DMS 273 (cell line): ENCODE data around the gene LRP2.

Source experiments
- DNase-seq: peaks from one replicate; lab custom pipeline; 2025; ENCODE audit not compliant: unreplicated experiment; lab: John Stamatoyannopoulos, UW

LRP2 gene

GRCh38 chr2:169094676-169095075 lies 267.7 kb downstream of the LRP2 start:
- no peak for DNase-seq

DNA sequence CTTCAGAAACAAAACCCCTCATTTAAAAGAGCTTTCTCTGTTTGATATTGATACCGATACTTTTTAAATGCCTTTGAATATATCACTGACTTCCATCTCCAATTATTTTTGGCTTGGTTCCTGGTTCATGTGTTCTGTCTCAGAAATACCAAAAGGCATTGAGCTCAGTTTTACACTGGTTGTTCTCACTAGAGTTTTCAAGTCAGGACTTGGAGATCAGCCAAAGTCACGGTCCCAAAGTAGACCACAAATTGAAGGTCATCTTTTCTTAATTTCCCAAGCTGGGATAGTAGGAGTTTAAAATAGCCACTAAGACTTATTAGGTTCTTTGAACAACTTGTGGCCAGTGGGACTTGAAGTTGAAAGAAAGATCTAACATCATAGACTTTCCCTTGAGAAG lies 268.8 kb downstream of the LRP2 start:
- no peak for DNase-seq

DNA sequence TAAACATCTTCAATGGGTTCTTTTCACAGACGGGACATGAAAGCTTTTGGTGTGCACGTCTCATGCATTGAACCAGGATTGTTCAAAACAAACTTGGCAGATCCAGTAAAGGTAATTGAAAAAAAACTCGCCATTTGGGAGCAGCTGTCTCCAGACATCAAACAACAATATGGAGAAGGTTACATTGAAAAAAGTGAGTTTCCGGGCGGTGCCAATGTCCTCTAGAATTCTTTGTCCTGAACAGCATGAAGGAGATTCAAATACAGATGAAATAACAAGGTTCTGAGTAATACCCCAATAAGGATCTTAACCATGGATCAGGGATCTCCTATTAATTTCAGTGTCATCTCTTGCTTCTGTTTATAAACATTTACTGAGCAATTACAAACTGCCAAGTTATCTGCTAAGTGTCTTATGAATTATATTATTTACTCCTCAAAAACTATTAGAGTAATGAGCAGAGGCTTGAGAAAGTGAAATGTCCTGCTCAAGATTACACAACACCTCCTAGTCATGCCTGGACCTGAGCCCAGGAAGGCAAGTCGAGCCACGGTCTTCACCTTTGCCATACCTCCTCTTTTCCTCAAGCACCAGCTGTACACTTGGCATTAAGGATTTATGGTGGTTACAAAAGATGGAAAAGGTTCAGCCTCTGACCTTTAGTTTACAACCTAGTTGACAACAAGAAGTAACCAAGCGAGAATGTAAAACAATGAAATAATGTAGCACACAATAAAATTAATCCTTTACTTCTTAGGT lies 270.4 kb downstream of the LRP2 start:
- peak; percentile 7 for DNase-seq

DNA sequence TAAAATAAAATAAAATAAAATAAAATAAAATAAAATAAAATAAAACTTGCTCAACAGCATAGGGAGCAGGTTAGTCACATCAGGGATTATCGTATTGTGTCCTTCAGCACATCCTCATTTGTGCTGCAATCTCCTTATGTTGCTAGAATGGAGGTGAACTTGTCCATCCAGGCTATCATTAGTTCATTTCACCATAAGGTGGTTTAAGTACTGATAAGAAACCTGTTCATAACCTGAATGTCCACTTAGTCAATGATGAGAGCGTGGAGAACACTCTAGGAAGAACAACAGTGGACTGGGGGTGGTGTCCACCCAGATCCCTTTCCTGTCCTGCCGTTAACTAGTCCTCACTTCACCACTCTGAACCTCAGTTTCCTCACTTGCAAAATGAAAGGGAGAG lies 271.1 kb downstream of the LRP2 start:
- no peak for DNase-seq

GRCh38 chr2:169090133-169090820 lies 272.1 kb downstream of the LRP2 start:
- peak; percentile 10 for DNase-seq

DNA sequence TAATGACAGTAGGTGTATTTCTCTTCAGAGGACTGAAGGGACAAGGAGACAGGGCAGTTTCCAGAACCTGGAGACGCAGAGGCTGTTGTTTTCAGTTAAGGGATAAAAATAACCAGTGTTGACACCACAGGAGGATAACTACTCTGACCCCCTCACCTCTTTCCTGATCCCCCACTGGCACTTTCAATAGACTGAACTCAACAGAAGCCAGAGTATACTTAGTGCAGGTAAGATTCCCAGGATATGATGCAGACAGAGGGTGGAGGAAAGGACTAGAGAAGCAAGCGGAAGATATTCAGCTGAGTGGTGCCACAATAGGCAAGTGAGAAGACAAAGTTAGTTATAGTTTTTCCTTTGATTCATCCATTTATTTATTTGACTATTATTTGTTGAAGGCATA lies 273.2 kb downstream of the LRP2 start:
- no peak for DNase-seq

DNA sequence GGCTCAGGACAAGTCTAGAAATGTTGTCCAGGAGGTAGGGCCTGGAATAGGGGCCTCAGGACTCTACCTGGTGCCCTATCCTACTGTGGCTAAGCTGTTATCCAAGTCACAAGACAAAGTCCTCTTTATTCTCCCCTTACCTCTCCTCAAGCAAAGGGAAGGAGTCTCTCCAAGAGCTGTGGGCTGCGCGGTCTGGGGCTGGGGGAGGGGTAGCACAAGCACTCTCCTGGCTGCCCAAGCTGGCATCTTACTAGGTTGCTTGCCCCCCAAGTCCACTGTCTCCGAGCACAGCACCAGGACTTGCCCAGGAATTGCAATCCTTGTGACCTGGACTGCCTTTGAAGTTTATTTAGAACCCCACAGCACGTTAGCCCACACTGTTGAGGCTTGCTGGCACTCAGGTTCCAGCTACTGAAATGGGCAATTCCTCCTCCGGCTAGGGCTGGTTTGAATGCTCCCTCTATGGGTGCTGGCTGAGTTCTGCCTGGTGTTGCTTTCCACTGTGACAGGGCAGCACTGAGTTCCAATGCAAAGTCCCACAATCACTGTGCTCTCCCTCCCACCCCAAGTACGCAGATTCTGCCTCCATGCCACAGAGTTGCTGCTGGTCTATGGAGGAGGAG lies 274.5 kb downstream of the LRP2 start:
- DNase-seq: no peak

DNA sequence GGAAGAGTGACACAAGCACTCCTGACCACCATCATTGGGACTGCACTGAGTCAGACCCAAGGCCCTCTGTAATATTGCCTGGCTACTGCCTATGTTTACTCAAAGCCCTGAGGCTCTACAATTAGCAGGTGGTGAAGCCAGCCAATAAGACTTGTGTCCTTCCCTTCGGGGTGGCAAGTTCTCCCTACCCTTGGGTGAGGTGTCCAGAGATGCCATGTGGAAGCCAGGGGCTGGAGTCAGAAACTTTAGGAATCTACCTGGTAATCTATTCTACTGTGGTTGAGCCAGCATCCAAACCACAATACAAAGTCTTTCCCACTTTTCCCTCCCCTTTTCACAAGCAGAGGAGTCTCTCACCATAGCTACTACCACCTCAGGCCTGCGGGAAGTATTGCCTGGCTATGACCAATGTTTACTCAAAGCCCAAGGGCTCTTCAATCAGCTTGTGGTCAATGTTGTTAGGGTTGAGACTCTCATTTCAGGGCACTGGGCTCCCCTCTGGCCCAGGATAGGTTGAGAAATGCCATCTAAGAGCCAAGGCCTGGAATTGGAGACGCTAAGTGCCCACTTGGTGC lies 275.4 kb downstream of the LRP2 start:
- no peak for DNase-seq

- no peak for DNase-seq
These were observed 279.3 kb downstream of the LRP2 start for GRCh38 chr2:169082995-169083394.

- no peak for DNase-seq
These were observed 280.8 kb downstream of the LRP2 start for GRCh38 chr2:169081551-169081950.

DNA sequence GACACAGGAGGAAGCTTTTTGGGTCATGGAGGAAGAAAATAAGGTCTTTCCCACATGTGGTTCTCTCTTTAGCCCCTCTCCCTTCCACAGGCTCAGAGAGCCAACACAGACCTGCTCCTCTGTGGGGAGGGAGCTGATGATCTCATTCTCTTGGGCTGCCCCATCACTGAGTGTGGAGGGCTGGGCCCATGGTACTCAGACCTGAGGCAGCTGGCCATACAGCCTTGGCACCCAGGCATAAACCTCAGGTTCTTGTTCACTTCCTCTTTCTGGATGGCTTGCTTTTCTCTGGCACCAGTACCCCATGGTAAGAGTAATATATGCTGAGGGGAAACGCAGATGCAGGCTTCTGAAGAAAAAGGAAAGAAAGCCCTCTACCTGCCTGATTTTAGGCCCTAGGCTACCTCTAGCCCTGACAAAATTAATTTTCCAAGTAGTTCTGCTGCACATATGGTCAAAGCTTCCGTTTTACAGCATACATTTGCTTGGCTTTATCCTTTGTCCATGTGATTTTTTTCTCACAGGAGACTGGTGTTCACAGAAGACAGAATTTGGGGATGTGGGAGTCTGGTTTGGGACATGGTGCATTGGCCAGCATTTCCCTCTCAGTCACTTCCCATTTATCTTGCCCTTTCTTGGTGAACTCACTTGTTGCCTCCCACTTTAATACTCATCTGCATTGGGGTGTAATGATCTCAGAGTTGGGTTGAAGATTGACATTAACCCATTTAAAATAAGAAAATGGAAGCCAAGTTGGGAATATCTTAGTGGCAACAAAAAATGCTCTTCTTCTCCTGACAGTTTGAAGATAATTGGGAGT lies 281.9 kb downstream of the LRP2 start:
- DNase-seq: no peak

- DNase-seq: no peak
These were observed 284.6 kb downstream of the LRP2 start for GRCh38 chr2:169077674-169078240.
